ENCODE results near the gene EPS8. TPM values are rescaled to one million over a fixed set of nuclear protein-coding genes. Genes with fewer than 3 reads are reported as not detected.

EPS8 gene
- polyA plus RNA-seq, 1 donor (not counting 4 experiments of a cell fraction or from before 2014, with no cell fraction given): 4.0 TPM

DNA sequence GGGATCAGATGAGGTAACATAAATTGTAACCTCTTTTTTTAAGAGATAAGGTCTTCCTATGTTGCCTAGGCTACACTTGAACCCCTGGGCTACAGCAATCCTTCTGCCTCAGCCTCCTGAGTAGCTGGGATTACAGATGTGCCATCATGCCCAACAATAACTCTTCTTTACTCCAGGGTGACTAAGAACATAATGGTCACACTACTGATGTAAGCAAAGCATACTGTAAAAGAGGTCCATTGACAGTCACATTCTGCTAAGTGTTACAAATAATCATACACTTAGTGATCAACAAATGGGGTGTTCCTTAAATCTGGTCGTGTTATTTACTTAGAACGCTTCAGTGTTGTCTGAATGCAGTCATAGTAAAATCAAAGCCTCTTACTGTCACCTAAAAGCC is 68.9 kb downstream of the EPS8 start:
- Histone ChIP-seq H3K9me1 (ENCODE audit: control insufficient read depth, extremely low read depth, insufficient read depth, low read length) (no peaks in the 10 kb centered on the region), H3K36me3 (ENCODE audit: control insufficient read depth in 2 of 2, extremely low read depth in 1 of 2, insufficient read depth in 2 of 2, low read length in 2 of 2) (no peaks in the 10 kb centered on the region), H3K4me3 (ENCODE audit: control insufficient read depth in 2 of 3, extremely low read depth in 1 of 3, insufficient read depth in 2 of 3, low read depth in 1 of 3, low read length in 3 of 3) (no peak overlapping the region), H4K20me1 (ENCODE audit: control insufficient read depth, extremely low read depth, insufficient read depth, low read length) (no peaks in the 10 kb centered on the region), H2AFZ (ENCODE audit: control insufficient read depth, low read length) (no peak overlapping the region), H3K27me3 (ENCODE audit: control insufficient read depth, extremely low read depth, insufficient read depth, low read length) (no peaks in the 10 kb centered on the region), H3K4me1 (ENCODE audit: control insufficient read depth, extremely low read depth, insufficient read depth, low read length) (no peaks in the 10 kb centered on the region), H3K4me2 (ENCODE audit: control insufficient read depth, extremely low read depth, insufficient read depth, low read depth, low read length) (no peak overlapping the region), H3K27ac (ENCODE audit: control insufficient read depth, insufficient read depth, low read length) (no peak overlapping the region), H3K79me2 (ENCODE audit: control insufficient read depth, insufficient read depth, low read length) (no peaks in the 10 kb centered on the region), H3K9me3 (ENCODE audit: control insufficient read depth, low read depth, low read length) (no peaks in the 10 kb centered on the region), H3K9ac (ENCODE audit: control insufficient read depth, extremely low read depth, insufficient read depth, low read length) (no peak overlapping the region)
- TF ChIP-seq EZH2 (IDR thresholded peaks at IDR 0.05; ENCODE audit: low read length): no peak
- DNase-seq (ENCODE audit: low read depth, low spot score): no peak
- FAIRE-seq: no peak
- dilution Hi-C loops (cut with MboI; ENCODE audit: extremely low pct_ligation_motif_present, low sequenced_read_pairs): no loop called here

DNA sequence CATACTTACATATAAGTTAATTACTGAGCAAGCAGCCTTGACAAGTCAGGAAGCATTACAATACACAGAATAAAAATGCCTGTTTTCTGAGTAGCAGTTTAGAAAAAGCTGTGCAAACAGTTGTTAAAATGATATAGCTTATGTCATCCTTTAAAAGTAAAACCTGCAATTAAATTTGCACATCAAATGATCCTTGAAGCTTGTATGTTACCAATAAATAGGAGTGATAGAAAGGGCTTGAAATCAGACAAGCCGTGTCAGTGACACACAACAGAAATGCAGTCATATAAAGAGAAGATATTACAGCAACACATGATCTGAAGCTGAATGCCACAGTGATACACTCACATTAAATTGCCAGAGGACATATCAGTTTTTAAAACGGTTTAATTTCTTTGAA is 70.0 kb downstream of the EPS8 start:
- Histone ChIP-seq H3K27me3 (ENCODE audit: control insufficient read depth, extremely low read depth, insufficient read depth, low read length) (no peaks in the 10 kb centered on the region), H3K4me3 (ENCODE audit: control insufficient read depth in 2 of 3, extremely low read depth in 1 of 3, insufficient read depth in 2 of 3, low read depth in 1 of 3, low read length in 3 of 3) (no peak overlapping the region), H3K9me3 (ENCODE audit: control insufficient read depth, low read depth, low read length) (no peaks in the 10 kb centered on the region), H3K36me3 (ENCODE audit: control insufficient read depth in 2 of 2, extremely low read depth in 1 of 2, insufficient read depth in 2 of 2, low read length in 2 of 2) (no peaks in the 10 kb centered on the region), H3K4me2 (ENCODE audit: control insufficient read depth, extremely low read depth, insufficient read depth, low read depth, low read length) (no peak overlapping the region), H3K4me1 (ENCODE audit: control insufficient read depth, extremely low read depth, insufficient read depth, low read length) (no peaks in the 10 kb centered on the region), H3K79me2 (ENCODE audit: control insufficient read depth, insufficient read depth, low read length) (no peaks in the 10 kb centered on the region), H2AFZ (ENCODE audit: control insufficient read depth, low read length) (no peak overlapping the region), H3K27ac (ENCODE audit: control insufficient read depth, insufficient read depth, low read length) (no peak overlapping the region), H4K20me1 (ENCODE audit: control insufficient read depth, extremely low read depth, insufficient read depth, low read length) (no peaks in the 10 kb centered on the region), H3K9ac (ENCODE audit: control insufficient read depth, extremely low read depth, insufficient read depth, low read length) (no peak overlapping the region), H3K9me1 (ENCODE audit: control insufficient read depth, extremely low read depth, insufficient read depth, low read length) (no peaks in the 10 kb centered on the region)
- FAIRE-seq (no peak), DNase-seq (ENCODE audit: low read depth, low spot score) (no peak)
- dilution Hi-C loops (cut with MboI; ENCODE audit: extremely low pct_ligation_motif_present, low sequenced_read_pairs): no loop called here
- TF ChIP-seq, protein P1, sequence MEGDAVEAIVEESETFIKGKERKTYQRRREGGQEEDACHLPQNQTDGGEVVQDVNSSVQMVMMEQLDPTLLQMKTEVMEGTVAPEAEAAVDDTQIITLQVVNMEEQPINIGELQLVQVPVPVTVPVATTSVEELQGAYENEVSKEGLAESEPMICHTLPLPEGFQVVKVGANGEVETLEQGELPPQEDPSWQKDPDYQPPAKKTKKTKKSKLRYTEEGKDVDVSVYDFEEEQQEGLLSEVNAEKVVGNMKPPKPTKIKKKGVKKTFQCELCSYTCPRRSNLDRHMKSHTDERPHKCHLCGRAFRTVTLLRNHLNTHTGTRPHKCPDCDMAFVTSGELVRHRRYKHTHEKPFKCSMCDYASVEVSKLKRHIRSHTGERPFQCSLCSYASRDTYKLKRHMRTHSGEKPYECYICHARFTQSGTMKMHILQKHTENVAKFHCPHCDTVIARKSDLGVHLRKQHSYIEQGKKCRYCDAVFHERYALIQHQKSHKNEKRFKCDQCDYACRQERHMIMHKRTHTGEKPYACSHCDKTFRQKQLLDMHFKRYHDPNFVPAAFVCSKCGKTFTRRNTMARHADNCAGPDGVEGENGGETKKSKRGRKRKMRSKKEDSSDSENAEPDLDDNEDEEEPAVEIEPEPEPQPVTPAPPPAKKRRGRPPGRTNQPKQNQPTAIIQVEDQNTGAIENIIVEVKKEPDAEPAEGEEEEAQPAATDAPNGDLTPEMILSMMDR (optimal IDR thresholded peaks at IDR 0.05 in 1 of 3, IDR thresholded peaks at IDR 0.05 in 1 of 3, conservative IDR thresholded peaks at IDR 0.05 in 1 of 3; ENCODE audit: extremely low read depth in 1 of 3, insufficient read depth in 2 of 3, low read length in 3 of 3): no peak
- no peak for TF ChIP-seq EZH2 (IDR thresholded peaks at IDR 0.05; ENCODE audit: low read length)

DNA sequence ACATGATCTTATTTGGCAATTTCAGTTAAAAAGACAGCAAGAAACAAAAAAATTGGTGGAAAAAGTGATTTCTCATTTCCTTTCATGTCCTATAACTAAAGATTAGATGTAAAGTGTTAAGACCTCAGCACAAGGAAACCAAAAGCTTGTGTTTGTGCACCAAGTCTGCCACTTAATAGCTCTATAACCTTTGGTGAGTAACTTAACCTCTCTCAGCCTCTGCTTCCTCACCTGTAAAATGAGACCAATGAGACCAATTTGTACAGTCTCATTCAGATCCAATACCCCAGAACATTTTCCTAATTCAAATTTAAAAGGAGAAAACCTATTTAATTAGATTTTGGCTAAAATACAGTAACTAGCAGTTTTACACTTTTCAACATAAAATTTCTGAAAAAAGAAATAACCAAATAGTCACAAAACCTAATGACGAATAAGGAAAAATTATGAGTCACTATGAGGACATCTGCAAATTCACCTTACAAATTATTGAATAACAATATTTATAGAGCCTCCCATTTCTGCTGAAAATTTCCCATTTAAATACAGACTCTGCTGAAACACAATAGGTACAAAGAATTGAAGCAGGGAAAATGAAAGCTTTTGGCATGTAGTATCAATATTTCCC is 71.1 kb downstream of the EPS8 start:
- no peak overlapping the region for H2AFZ ChIP-seq (ENCODE audit: control insufficient read depth, low read length)
- FAIRE-seq: no peak
- dilution Hi-C loops (cut with MboI; ENCODE audit: extremely low pct_ligation_motif_present, low sequenced_read_pairs): no loop called here
- no peaks in the 10 kb centered on the region for H3K4me1 ChIP-seq (ENCODE audit: control insufficient read depth, extremely low read depth, insufficient read depth, low read length)
- H4K20me1 ChIP-seq (ENCODE audit: control insufficient read depth, extremely low read depth, insufficient read depth, low read length): no peaks in the 10 kb centered on the region
- no peaks in the 10 kb centered on the region for H3K9me1 ChIP-seq (ENCODE audit: control insufficient read depth, extremely low read depth, insufficient read depth, low read length)
- no peak for DNase-seq (ENCODE audit: low read depth, low spot score)
- no peaks in the 10 kb centered on the region for H3K27me3 ChIP-seq (ENCODE audit: control insufficient read depth, extremely low read depth, insufficient read depth, low read length)
- no peaks in the 10 kb centered on the region for H3K79me2 ChIP-seq (ENCODE audit: control insufficient read depth, insufficient read depth, low read length)
- no peak overlapping the region for H3K4me2 ChIP-seq (ENCODE audit: control insufficient read depth, extremely low read depth, insufficient read depth, low read depth, low read length)
- no peak overlapping the region for H3K4me3 ChIP-seq (ENCODE audit: control insufficient read depth in 2 of 3, extremely low read depth in 1 of 3, insufficient read depth in 2 of 3, low read depth in 1 of 3, low read length in 3 of 3)
- no peaks in the 10 kb centered on the region for H3K9me3 ChIP-seq (ENCODE audit: control insufficient read depth, low read depth, low read length)
- no peak overlapping the region for H3K27ac ChIP-seq (ENCODE audit: control insufficient read depth, insufficient read depth, low read length)
- TF ChIP-seq, protein P1 (optimal IDR thresholded peaks at IDR 0.05 in 1 of 3, IDR thresholded peaks at IDR 0.05 in 1 of 3, conservative IDR thresholded peaks at IDR 0.05 in 1 of 3; ENCODE audit: extremely low read depth in 1 of 3, insufficient read depth in 2 of 3, low read length in 3 of 3): no peak
- no peak for TF ChIP-seq EZH2 (IDR thresholded peaks at IDR 0.05; ENCODE audit: low read length)
- H3K36me3 ChIP-seq (ENCODE audit: control insufficient read depth in 2 of 2, extremely low read depth in 1 of 2, insufficient read depth in 2 of 2, low read length in 2 of 2): no peaks in the 10 kb centered on the region
- no peak overlapping the region for H3K9ac ChIP-seq (ENCODE audit: control insufficient read depth, extremely low read depth, insufficient read depth, low read length)
